Forelimb muscle (tissue), 1 donor: ENCODE measurements around the gene LPP. TPM values are rescaled to one million over a fixed set of nuclear protein-coding genes. Genes with fewer than 3 reads are reported as not detected.

ENCODE experiments used
- DNase-seq: peaks from one replicate; pipeline ENCODE4 v3.0.0-alpha.2; 2013; ENCODE audit warnings: low read depth
- polyA plus RNA-seq: library from polyadenylated mRNA; unstranded; fragments of 120-200 nt; gene quantifications from one replicate; pipeline ENCODE4 v1.2.1, GENCODE V29; 2013; ENCODE audit not compliant: insufficient read length

LPP gene
- polyA plus RNA-seq, 1 donor, result 12.4 TPM

- no peak for DNase-seq
These were observed 518.0 kb downstream of the LPP start for GRCh38 chr3:188671971-188672370.

- no peak for DNase-seq
These were observed 518.9 kb downstream of the LPP start for GRCh38 chr3:188672840-188673239.

- DNase-seq, result no peak
These were observed 519.8 kb downstream of the LPP start for GRCh38 chr3:188673646-188674186.

GRCh38 chr3:188674595-188674994 lies 520.6 kb downstream of the LPP start:
- no peak for DNase-seq

- DNase-seq, result no peak
These were observed 523.4 kb downstream of the LPP start for GRCh38 chr3:188677344-188677743.

GRCh38 chr3:188680189-188680588 lies 526.2 kb downstream of the LPP start:
- DNase-seq, result no peak

GRCh38 chr3:188680605-188681004 lies 526.6 kb downstream of the LPP start:
- no peak for DNase-seq

GRCh38 chr3:188682316-188682715 lies 528.4 kb downstream of the LPP start:
- no peak for DNase-seq

GRCh38 chr3:188683032-188683521 lies 529.1 kb downstream of the LPP start:
- DNase-seq, result no peak

GRCh38 chr3:188684276-188684675 lies 530.3 kb downstream of the LPP start:
- no peak for DNase-seq

GRCh38 chr3:188685789-188686188 lies 531.8 kb downstream of the LPP start:
- DNase-seq, result no peak

GRCh38 chr3:188686324-188686723 lies 532.4 kb downstream of the LPP start:
- DNase-seq, result no peak

GRCh38 chr3:188687389-188687788 lies 533.4 kb downstream of the LPP start:
- no peak for DNase-seq

GRCh38 chr3:188689101-188689574 lies 535.2 kb downstream of the LPP start:
- DNase-seq, result no peak

- no peak for DNase-seq
These were observed 536.1 kb downstream of the LPP start for GRCh38 chr3:188690064-188690463.

GRCh38 chr3:188691004-188691403 lies 537.0 kb downstream of the LPP start:
- DNase-seq, result no peak

GRCh38 chr3:188691665-188692064 lies 537.7 kb downstream of the LPP start:
- no peak for DNase-seq

- no peak for DNase-seq
These were observed 538.7 kb downstream of the LPP start for GRCh38 chr3:188692700-188693099.

- no peak for DNase-seq
These were observed 539.5 kb downstream of the LPP start for GRCh38 chr3:188693435-188693834.

- DNase-seq, result no peak
These were observed 541.3 kb downstream of the LPP start for GRCh38 chr3:188695241-188695640.

- no peak for DNase-seq
These were observed 543.2 kb downstream of the LPP start for GRCh38 chr3:188697127-188697526.

GRCh38 chr3:188698436-188698835 lies 544.5 kb downstream of the LPP start:
- DNase-seq, result no peak

GRCh38 chr3:188700501-188700900 lies 546.5 kb downstream of the LPP start:
- DNase-seq, result no peak

- no peak for DNase-seq
These were observed 547.0 kb downstream of the LPP start for GRCh38 chr3:188700918-188701317.
